Keratinocyte (primary cell): ENCODE data around the gene STIP1. TPM values are rescaled to one million over a fixed set of nuclear protein-coding genes. Genes with fewer than 3 reads are reported as not detected.

Source experiments
- DNase-seq: peaks from one replicate; pipeline ENCODE4 v3.0.0-alpha.2; 2011; ENCODE audit warnings: low read depth, missing footprints, low spot score
- FAIRE-seq: peaks from 2 replicates; lab custom pipeline; 2011; peaks lifted over from hg19 to GRCh38; lab: Jason Lieb, UNC
- H2AFZ ChIP-seq: 2 replicates; pipeline ENCODE4 v1.6.0; 2012; ENCODE audit warnings: low read length, control low read depth, inconsistent platforms; ENCODE audit not compliant: control insufficient read depth
- H3K27ac ChIP-seq: 2 replicates; pipeline ENCODE4 v1.5.1; 2011; ENCODE audit warnings: low read length; ENCODE audit not compliant: control insufficient read depth, insufficient read depth
- H3K27me3 ChIP-seq: 3 replicates; pipeline ENCODE4 v1.6.0; 2011; ENCODE audit warnings: low read length; ENCODE audit not compliant: control insufficient read depth, insufficient read depth; ENCODE audit errors: extremely low read depth
- H3K36me3 ChIP-seq, 2 experiments: 2 replicates in 1 of 2; 3 replicates in 1 of 2; pipeline ENCODE4 v1.5.1; 2011; ENCODE audit warnings: low read length in 2 of 2, mild to moderate bottlenecking in 1 of 2; ENCODE audit not compliant: control insufficient read depth in 2 of 2, insufficient read depth in 2 of 2; ENCODE audit errors: extremely low read depth in 1 of 2
- H3K4me1 ChIP-seq: 3 replicates; pipeline ENCODE4 v1.5.1; 2011; ENCODE audit warnings: low read length; ENCODE audit not compliant: control insufficient read depth, insufficient read depth; ENCODE audit errors: extremely low read depth
- H3K4me2 ChIP-seq: 3 replicates; pipeline ENCODE4 v1.6.0; 2011; ENCODE audit warnings: low read depth, low read length; ENCODE audit not compliant: control insufficient read depth, insufficient read depth; ENCODE audit errors: extremely low read depth
- H3K4me3 ChIP-seq, 3 experiments: fragments of 200-600 bp in 1 of 3; sonication (generic) in 1 of 3; 2 replicates in 2 of 3; 3 replicates in 1 of 3; pipeline ENCODE4 v1.5.1; 2011 to 2016; ENCODE audit warnings: low read length in 3 of 3, mild to moderate bottlenecking in 3 of 3, control low read depth in 2 of 3, inconsistent platforms in 1 of 3, low read depth in 1 of 3, mixed read lengths in 1 of 3, mixed run types in 1 of 3, moderate library complexity in 1 of 3; ENCODE audit not compliant: control insufficient read depth in 2 of 3, insufficient read depth in 2 of 3; ENCODE audit errors: extremely low read depth in 1 of 3
- H3K79me2 ChIP-seq: 2 replicates; pipeline ENCODE4 v1.6.0; 2012; ENCODE audit warnings: low read length; ENCODE audit not compliant: control insufficient read depth, insufficient read depth
- H3K9ac ChIP-seq: 3 replicates; pipeline ENCODE4 v1.6.0; 2011; ENCODE audit warnings: low read length; ENCODE audit not compliant: control insufficient read depth, insufficient read depth; ENCODE audit errors: extremely low read depth
- H3K9me1 ChIP-seq: 3 replicates; pipeline ENCODE4 v1.6.0; 2011; ENCODE audit warnings: low read length; ENCODE audit not compliant: control insufficient read depth, insufficient read depth; ENCODE audit errors: extremely low read depth
- H3K9me3 ChIP-seq: 2 replicates; pipeline ENCODE4 v1.5.1; 2012; ENCODE audit warnings: low read depth, low read length; ENCODE audit not compliant: control insufficient read depth
- H4K20me1 ChIP-seq: 3 replicates; pipeline ENCODE4 v1.6.0; 2011; ENCODE audit warnings: low read length; ENCODE audit not compliant: control insufficient read depth, insufficient read depth; ENCODE audit errors: extremely low read depth
- CTCF ChIP-seq, 3 experiments: IDR thresholded peaks in 1 of 3; conservative IDR thresholded peaks in 1 of 3; optimal IDR thresholded peaks in 1 of 3; 2 replicates in 2 of 3; 3 replicates in 1 of 3; pipeline versions ENCODE3 to v1.5.1; 2011; ENCODE audit warnings: low read length in 3 of 3, mild to moderate bottlenecking in 3 of 3, moderate library complexity in 2 of 3, control low read depth in 1 of 3, inconsistent platforms in 1 of 3; ENCODE audit not compliant: insufficient read depth in 2 of 3; ENCODE audit errors: extremely low read depth in 1 of 3
- EZH2 ChIP-seq: IDR thresholded peaks from one replicate; pipeline ENCODE4 v1.6.1; 2012; ENCODE audit warnings: inconsistent platforms, mild to moderate bottlenecking, low read length, moderate library complexity
- dilution Hi-C: fragments of 300-500 bp; cut with MboI; formaldehyde crosslinking; loops from one replicate; pipeline ENCODE4 v1.7.0; 2020; ENCODE audit warnings: low sequenced_read_pairs; ENCODE audit not compliant: extremely low pct_ligation_motif_present
- polyA plus RNA-seq, 5 experiments: library from polyadenylated mRNA; depleted of rRNA in 3 of 5; stranded (reverse) in 3 of 5; stranded (forward) in 1 of 5; unstranded in 1 of 5; fragments of >200 nt; gene quantifications; 1 replicate in 1 of 5; 2 replicates in 3 of 5; 3 replicates in 1 of 5; pipeline versions ENCODE4 v1.2.1 to v1.2.3, GENCODE V29; 2011 to 2012; ENCODE audit warnings: missing spikeins in 2 of 5, low read depth in 1 of 5, low replicate concordance in 1 of 5

Gene STIP1
- polyA plus RNA-seq, 1 donor (not counting 4 experiments of a cell fraction or from before 2014, with no cell fraction given) = 206 TPM

- dilution Hi-C loops = no loop called here
- Histone ChIP-seq H3K4me1 (no peaks in the 10 kb centered on the region), H3K27ac (no peak overlapping the region), H4K20me1 (peaks cover 2% of the 10 kb centered on the region), H3K4me2 (no peak overlapping the region), H3K9me1 (no peaks in the 10 kb centered on the region), H3K79me2 (no peaks in the 10 kb centered on the region), H3K36me3 (peaks cover 10 to 21% of the 10 kb centered on the region in 2 experiments), H3K9ac (no peak overlapping the region), H3K27me3 (no peaks in the 10 kb centered on the region), H3K9me3 (no peaks in the 10 kb centered on the region), H2AFZ (no peak overlapping the region), H3K4me3 (no peak overlapping the region)
- DNase-seq = no peak
- FAIRE-seq = no peak
- TF ChIP-seq EZH2 (no peak), CTCF (optimal IDR thresholded peaks at IDR 0.05 in 1 of 3, IDR thresholded peaks at IDR 0.05 in 1 of 3, conservative IDR thresholded peaks at IDR 0.05 in 1 of 3; ENCODE audit: extremely low read depth in 1 of 3, insufficient read depth in 2 of 3, low read length in 3 of 3) (no peak)
Observed at GRCh38 chr11:64210301-64211020, 24.5 kb downstream of the STIP1 start.

- H3K4me2 ChIP-seq = no peak overlapping the region
- peaks cover 2 to 17% of the 10 kb centered on the region in 2 experiments for H3K36me3 ChIP-seq
- H3K79me2 ChIP-seq = no peaks in the 10 kb centered on the region
- no peaks in the 10 kb centered on the region for H3K9me1 ChIP-seq
- no peak overlapping the region for H2AFZ ChIP-seq
- no peaks in the 10 kb centered on the region for H3K4me1 ChIP-seq
- no peak overlapping the region for H3K4me3 ChIP-seq
- FAIRE-seq (no peak), DNase-seq (no peak)
- H3K9ac ChIP-seq = no peak overlapping the region
- TF ChIP-seq CTCF (optimal IDR thresholded peaks at IDR 0.05 in 1 of 3, IDR thresholded peaks at IDR 0.05 in 1 of 3, conservative IDR thresholded peaks at IDR 0.05 in 1 of 3; ENCODE audit: extremely low read depth in 1 of 3, insufficient read depth in 2 of 3, low read length in 3 of 3) (no peak), EZH2 (no peak)
- H4K20me1 ChIP-seq = no peaks in the 10 kb centered on the region
- H3K27ac ChIP-seq = no peak overlapping the region
- no peaks in the 10 kb centered on the region for H3K9me3 ChIP-seq
- dilution Hi-C loops = no loop called here
- H3K27me3 ChIP-seq = no peaks in the 10 kb centered on the region
Observed at GRCh38 chr11:64211181-64211872, 25.4 kb downstream of the STIP1 start.
